ENCODE results near the gene GPR107.

DNA sequence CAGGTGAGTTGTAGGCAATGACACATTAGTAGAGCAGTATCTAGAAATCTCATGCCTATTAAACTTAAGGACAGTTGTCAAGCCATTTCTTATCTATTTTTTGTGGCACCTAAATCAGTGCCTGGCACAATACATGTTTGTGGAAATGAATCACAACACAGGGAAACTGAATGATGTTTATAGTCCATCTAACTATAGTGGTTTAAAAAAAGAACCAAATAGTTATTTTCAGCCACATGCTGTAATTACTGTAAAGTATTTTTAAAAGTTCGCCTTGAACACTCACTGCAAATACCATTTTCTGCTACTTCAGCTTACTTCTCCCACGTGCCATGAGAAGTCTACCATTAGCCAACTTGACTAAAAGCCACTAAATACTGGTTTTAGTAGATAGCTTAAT, 32.6 kb upstream of the GPR107 start:
- TF ChIP-seq, protein P1, sequence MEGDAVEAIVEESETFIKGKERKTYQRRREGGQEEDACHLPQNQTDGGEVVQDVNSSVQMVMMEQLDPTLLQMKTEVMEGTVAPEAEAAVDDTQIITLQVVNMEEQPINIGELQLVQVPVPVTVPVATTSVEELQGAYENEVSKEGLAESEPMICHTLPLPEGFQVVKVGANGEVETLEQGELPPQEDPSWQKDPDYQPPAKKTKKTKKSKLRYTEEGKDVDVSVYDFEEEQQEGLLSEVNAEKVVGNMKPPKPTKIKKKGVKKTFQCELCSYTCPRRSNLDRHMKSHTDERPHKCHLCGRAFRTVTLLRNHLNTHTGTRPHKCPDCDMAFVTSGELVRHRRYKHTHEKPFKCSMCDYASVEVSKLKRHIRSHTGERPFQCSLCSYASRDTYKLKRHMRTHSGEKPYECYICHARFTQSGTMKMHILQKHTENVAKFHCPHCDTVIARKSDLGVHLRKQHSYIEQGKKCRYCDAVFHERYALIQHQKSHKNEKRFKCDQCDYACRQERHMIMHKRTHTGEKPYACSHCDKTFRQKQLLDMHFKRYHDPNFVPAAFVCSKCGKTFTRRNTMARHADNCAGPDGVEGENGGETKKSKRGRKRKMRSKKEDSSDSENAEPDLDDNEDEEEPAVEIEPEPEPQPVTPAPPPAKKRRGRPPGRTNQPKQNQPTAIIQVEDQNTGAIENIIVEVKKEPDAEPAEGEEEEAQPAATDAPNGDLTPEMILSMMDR (IDR thresholded peaks at IDR 0.05) = no peak
- TF ChIP-seq POLR2AphosphoS5 (IDR thresholded peaks at IDR 0.05) = no peak
- no peak for TF ChIP-seq POLR2A (IDR thresholded peaks at IDR 0.05; ENCODE audit: low read depth)
- TF ChIP-seq EP300 (IDR thresholded peaks at IDR 0.05) = no peak

Data from esophagus muscularis mucosa (tissue), 4 donors.